Activated naive CD8-positive, alpha-beta T cell treated with anti-CD3 and anti-CD28 coated beads, Interleukin-2, amount 10 ng/mL, durations not matched to agents 7 days and 5 days (primary cell): ENCODE results near the gene HTR3C. TPM values are rescaled to one million over a fixed set of nuclear protein-coding genes. Genes with fewer than 3 reads are reported as not detected.
A peak's percentile ranks its signal among the peaks of the same experiment; 100 is the strongest.

Experiments
- ATAC-seq: fragments of 150-1000 bp; cut with Tn5 transposase; one replicate; pipeline ENCODE4 v1.10.0; 2021; ENCODE audit warnings: low read depth, moderate library complexity
- POLR2A ChIA-PET: fragments of 350-600 bp; sonication (Branson Sonifier 250); formaldehyde crosslinking; loops from one replicate; lab custom pipeline; 2021; ENCODE audit warnings: antibody characterized with exemption; lab: Charles Lee
- DNase-seq: peaks from one replicate; pipeline ENCODE4 v3.0.0; 2021
- H3K27ac Mint-ChIP-seq: one replicate; pipeline ENCODE4 v1.8.0; 2022; ENCODE audit warnings: mild to moderate bottlenecking, mixed read lengths
- H3K27me3 Mint-ChIP-seq: one replicate; pipeline ENCODE4 v1.8.0; 2022; ENCODE audit warnings: mild to moderate bottlenecking, moderate library complexity, mixed read lengths
- H3K36me3 Mint-ChIP-seq: one replicate; pipeline ENCODE4 v1.8.0; 2021; ENCODE audit warnings: mild to moderate bottlenecking, mixed read lengths
- H3K4me1 Mint-ChIP-seq: one replicate; pipeline ENCODE4 v1.8.0; 2021; ENCODE audit warnings: mixed read lengths
- H3K4me3 Mint-ChIP-seq: one replicate; pipeline ENCODE4 v1.8.0; 2022; ENCODE audit warnings: mild to moderate bottlenecking, moderate library complexity, mixed read lengths
- H3K9me3 Mint-ChIP-seq: one replicate; pipeline ENCODE4 v1.8.0; 2021; ENCODE audit warnings: mixed read lengths
- total RNA-seq, 2 experiments: library from RNA; stranded (reverse); gene quantifications; one replicate each; pipeline ENCODE4 v1.2.3, GENCODE V29; 2021

Gene HTR3C
- total RNA-seq, 2 experiments from 2014 or later: not detected

DNA sequence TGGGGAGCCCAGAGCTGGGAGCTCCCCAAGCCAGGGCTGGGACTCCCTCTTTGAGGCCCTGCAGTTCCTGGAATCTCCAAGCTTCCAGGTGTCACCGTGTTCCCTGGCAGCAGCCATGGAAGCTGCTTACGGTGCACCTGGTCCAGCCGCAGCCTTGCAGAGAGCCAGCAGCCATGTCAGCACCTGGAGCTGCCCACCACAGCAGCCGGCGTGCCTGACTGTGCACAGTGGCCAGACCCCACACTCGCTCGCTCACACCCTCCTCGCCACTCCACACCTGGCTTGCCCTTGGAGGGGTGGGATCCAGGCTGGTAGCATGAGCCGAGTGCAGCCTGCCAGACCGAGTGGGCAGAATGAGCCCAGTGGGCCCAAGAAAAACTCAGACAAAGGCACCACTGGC lies 29.2 kb downstream of the HTR3C start:
- ATAC-seq (no peak), DNase-seq (no peak)
- no peak overlapping the region for H3K27ac Mint-ChIP-seq
- peaks cover 4% of the 10 kb centered on the region for H3K36me3 Mint-ChIP-seq
- H3K27me3 Mint-ChIP-seq: peaks cover 8% of the 10 kb centered on the region
- POLR2A ChIA-PET: no interaction called here
- no peak overlapping the region for H3K4me3 Mint-ChIP-seq
- H3K9me3 Mint-ChIP-seq: peaks cover 14% of the 10 kb centered on the region
- H3K4me1 Mint-ChIP-seq: peaks cover 7% of the 10 kb centered on the region

DNA sequence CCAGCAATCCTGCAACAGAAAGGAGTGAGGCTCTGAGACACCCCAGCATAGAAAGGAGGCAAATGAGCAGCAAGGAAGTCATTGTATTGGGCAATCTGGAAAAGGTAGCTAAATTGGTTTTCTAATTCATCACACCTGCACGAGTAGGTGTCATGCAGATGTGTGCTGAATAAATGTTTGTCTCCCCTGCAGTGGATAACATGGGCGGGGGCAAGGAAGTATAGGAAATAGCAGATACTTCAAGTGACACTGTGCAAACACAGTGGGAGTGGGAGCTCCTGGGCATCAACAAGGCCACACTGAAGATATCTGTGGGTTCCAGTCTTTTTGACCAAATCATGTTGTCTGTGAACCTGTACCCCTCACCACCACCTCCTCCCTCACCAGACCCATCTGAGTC lies 29.6 kb downstream of the HTR3C start:
- Mint-ChIP-seq H3K4me3 (no peak overlapping the region), H3K27ac (no peak overlapping the region), H3K9me3 (peaks cover 13% of the 10 kb centered on the region), H3K4me1 (peaks cover 7% of the 10 kb centered on the region), H3K27me3 (peaks cover 8% of the 10 kb centered on the region), H3K36me3 (peaks cover 6% of the 10 kb centered on the region)
- ATAC-seq (no peak), DNase-seq (no peak)
- POLR2A ChIA-PET: no interaction called here

DNA sequence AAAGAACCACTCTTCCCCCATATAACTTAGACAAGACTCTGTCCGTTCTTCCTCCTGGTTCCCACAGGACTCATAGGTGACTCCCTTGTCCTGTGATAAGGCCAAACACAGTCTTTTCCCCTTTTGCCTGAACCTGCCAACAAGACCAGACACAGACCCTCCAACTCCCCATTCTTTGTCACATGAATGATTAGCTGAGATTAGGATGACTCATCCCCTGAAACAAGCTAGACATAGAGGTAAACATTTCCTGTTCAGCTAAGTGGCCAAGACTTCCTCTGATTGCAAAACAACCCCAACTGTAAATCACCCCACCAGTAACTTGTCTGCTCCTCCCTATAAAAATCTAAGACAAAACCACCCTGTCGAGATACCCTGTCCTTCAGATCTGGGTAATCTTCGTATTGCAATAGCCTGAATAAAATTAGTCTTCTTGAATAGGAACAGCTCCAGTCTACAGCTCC lies 32.6 kb downstream of the HTR3C start:
- Mint-ChIP-seq H3K4me1 (peaks cover 7% of the 10 kb centered on the region), H3K9me3 (peaks cover 15% of the 10 kb centered on the region), H3K27ac (peak overlapping the region; percentile 56), H3K4me3 (no peak overlapping the region), H3K27me3 (peaks cover 3% of the 10 kb centered on the region), H3K36me3 (peaks cover 6% of the 10 kb centered on the region)
- ATAC-seq (peak; percentile 50), DNase-seq (no peak)
- POLR2A ChIA-PET: no interaction called here

DNA sequence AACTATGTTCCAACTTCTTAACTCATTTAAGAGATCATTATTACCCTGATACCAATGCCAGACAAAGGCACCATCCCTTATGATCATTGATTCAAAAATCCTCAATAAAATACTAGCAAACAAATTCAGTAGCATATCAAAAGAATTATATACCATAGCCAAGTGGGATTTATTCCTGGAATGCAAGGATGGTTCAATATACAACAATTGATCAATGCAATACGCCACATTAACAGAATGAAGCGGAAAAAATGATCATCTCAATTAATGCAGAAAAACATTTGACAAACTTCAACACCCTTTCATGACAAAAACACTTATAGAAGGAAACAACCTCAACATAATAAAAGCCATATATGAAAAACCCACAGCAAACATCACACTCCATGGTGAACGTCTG lies 39.4 kb downstream of the HTR3C start:
- ATAC-seq: no peak
- H3K9me3 Mint-ChIP-seq: peaks cover 5% of the 10 kb centered on the region
- H3K36me3 Mint-ChIP-seq: peaks cover 2% of the 10 kb centered on the region
- no peak overlapping the region for H3K27ac Mint-ChIP-seq
- H3K27me3 Mint-ChIP-seq: peaks cover 12% of the 10 kb centered on the region
- POLR2A ChIA-PET: no interaction called here
- no peak for DNase-seq
- no peak overlapping the region for H3K4me3 Mint-ChIP-seq
- H3K4me1 Mint-ChIP-seq: no peaks in the 10 kb centered on the region

DNA sequence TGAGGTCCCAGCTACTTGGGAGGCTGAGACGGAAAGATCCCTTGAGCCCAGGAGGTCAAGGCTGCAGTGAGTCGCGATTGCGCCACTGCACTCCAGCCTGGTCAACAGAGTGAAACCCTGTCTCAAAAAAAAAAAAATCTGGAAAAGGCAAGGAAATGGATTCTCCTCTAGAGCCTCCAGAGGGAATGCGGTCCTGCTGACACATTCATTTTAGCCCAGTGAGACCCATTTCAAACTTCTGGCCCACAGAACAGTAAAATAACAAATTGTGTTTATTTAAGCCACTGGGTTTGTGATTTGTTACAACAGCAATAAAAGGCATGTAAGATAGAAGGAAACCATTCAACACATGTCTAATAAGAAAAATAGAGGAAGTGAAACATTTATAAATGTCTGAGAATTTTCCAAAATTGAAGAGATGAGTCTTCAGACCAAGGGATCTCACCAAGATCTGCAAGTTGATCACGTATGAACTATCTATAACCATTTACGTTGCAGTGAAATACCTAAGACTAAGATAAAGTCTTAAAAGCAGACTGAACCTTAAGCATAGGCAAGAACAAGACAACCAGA lies 44.0 kb downstream of the HTR3C start, which contains the start of gene HTR3E:
Gene HTR3E (plus strand): TSS at position 254 of the 573 bp plus-strand sequence. CDS start 466 bp downstream, outside the sequence.
- DNase-seq: no peak
- H3K9me3 Mint-ChIP-seq: peaks cover 3% of the 10 kb centered on the region
- POLR2A ChIA-PET: no interaction called here
- H3K36me3 Mint-ChIP-seq: no peaks in the 10 kb centered on the region
- no peaks in the 10 kb centered on the region for H3K4me1 Mint-ChIP-seq
- no peak within 1 kb of the TSS for H3K27ac Mint-ChIP-seq
- no peak within 1 kb of the TSS for H3K4me3 Mint-ChIP-seq
- no peak for ATAC-seq
- peaks cover 16% of the 10 kb centered on the region for H3K27me3 Mint-ChIP-seq

DNA sequence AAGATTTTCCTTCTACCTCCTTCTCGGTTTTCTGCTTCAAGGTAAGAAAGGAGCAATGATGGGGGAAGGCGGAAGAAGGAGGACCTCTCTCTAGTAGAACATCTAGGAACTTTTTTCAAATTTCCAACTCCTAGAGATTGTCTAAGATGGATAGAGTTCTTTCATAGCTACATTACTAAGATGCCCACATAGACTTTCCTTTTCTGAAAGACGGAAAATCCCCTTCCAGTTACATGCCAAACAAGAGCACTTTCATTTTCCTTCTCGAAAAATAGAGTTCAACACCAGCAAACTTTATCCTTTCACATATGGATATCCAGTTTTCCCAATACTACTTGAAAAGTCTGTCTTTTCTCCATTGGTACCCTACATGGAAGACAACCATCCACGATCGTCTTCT lies 44.7 kb downstream of the HTR3C start:
- POLR2A ChIA-PET: no interaction called here
- no peaks in the 10 kb centered on the region for H3K36me3 Mint-ChIP-seq
- H3K4me3 Mint-ChIP-seq: no peak overlapping the region
- ATAC-seq (no peak), DNase-seq (no peak)
- H3K27ac Mint-ChIP-seq: no peak overlapping the region
- no peaks in the 10 kb centered on the region for H3K4me1 Mint-ChIP-seq
- H3K9me3 Mint-ChIP-seq: peaks cover 3% of the 10 kb centered on the region
- peaks cover 16% of the 10 kb centered on the region for H3K27me3 Mint-ChIP-seq

DNA sequence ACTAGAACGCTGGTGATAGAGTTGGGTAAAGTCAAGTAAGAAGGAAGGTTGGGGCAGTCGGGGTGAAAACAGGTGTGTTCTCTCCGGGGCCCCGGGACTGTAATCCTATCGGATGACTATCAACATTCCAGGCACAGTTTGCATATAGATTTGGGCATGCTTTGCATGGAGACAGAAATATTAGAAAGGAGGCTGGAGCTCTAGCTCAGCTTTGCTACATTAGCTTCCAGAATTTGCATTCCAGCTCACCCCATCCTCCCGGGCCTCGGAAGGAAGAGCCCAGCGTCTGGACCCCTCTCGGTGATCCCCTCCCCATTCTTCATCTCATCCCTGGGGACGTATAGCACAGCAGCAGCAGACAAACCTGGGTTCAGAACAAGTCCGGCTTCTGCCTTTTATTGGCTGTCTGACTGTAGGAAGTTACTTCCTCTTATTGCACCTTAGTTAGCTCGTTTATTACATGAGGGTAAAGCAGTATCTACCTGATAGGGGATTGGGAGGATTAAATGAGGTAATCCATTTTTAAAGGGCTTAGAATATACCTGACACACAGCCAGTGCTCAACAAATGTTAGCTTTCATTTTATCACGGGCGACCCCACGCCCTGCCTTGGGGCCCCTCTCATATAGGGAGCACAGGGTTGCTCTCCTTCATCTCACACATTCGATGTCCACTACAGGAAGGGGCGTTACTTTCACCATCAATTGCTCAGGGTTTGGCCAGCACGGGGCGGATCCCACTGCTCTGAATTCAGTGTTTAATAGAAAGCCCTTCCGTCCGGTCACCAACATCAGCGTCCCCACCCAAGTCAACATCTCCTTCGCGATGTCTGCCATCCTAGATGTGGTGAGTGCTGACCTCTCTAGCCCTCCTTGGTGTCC lies 47.2 kb downstream of the HTR3C start:
- no peak overlapping the region for H3K27ac Mint-ChIP-seq

More for the DNA sequence above, 47.2 kb downstream of the HTR3C start:
- Mint-ChIP-seq H3K9me3 (no peaks in the 10 kb centered on the region), H3K4me3 (no peak overlapping the region), H3K4me1 (no peaks in the 10 kb centered on the region), H3K27me3 (peaks cover 10% of the 10 kb centered on the region), H3K36me3 (no peaks in the 10 kb centered on the region)
- ATAC-seq (no peak), DNase-seq (no peak)
- POLR2A ChIA-PET: no interaction called here

Other genes starting within 250 kb of the HTR3C start
- gene MAP6D1, start 227.5 kb upstream of the HTR3C start, total RNA-seq: 1 to 10 TPM; 1.6 to 2.7 TPM
- 10 to 100 TPM; 37.4 to 45.5 TPM for gene PARL, start 168.2 kb upstream of the HTR3C start, total RNA-seq
- gene ABCC5, start 35.2 kb upstream of the HTR3C start, total RNA-seq: 10 to 100 TPM; 25.1 to 25.6 TPM
- not detected for gene HTR3D, start 21.3 kb upstream of the HTR3C start, total RNA-seq
- not detected for gene HTR3E, start 44.0 kb downstream of the HTR3C start, total RNA-seq
- 10 to 100 TPM; 54.7 to 61.8 TPM for gene EIF2B5, start 82.3 kb downstream of the HTR3C start, total RNA-seq
- 10 to 100 TPM; 39.9 to 41.0 TPM for gene DVL3, start 102.3 kb downstream of the HTR3C start, total RNA-seq
- gene AP2M1, start 121.8 kb downstream of the HTR3C start, total RNA-seq: 100 to 1,000 TPM; 210 to 213 TPM
- gene ABCF3, start 133.2 kb downstream of the HTR3C start, total RNA-seq: 10 to 100 TPM; 68.6 to 76.3 TPM
- gene VWA5B2, start 176.5 kb downstream of the HTR3C start, total RNA-seq: under 1 TPM in 1 of 2 experiments, not detected in 1; 0.25 TPM
- 10 to 100 TPM; 38.8 to 38.9 TPM for gene ALG3, start 195.9 kb downstream of the HTR3C start, total RNA-seq
- 1 to 10 TPM; 2.5 to 3.3 TPM for gene EEF1AKMT4, start 196.6 kb downstream of the HTR3C start, total RNA-seq
- not detected for gene CAMK2N2, start 208.5 kb downstream of the HTR3C start, total RNA-seq
- gene ECE2, start 223.0 kb downstream of the HTR3C start, total RNA-seq: not detected
- gene PSMD2, start 246.2 kb downstream of the HTR3C start, total RNA-seq: 100 to 1,000 TPM; 171 to 172 TPM